Midbrain (tissue), 1 donor: Measurements from ENCODE around the gene CFAP97D1.
"Not testable (repeated sequence)": the region's sequence is repeated elsewhere in the genome, so short reads cannot be mapped to it uniquely, and the experiment has no call there.

Source experiments
- DNase-seq: peaks from one replicate; lab custom pipeline; 2025; lab: John Stamatoyannopoulos, UW

CFAP97D1 gene

DNA sequence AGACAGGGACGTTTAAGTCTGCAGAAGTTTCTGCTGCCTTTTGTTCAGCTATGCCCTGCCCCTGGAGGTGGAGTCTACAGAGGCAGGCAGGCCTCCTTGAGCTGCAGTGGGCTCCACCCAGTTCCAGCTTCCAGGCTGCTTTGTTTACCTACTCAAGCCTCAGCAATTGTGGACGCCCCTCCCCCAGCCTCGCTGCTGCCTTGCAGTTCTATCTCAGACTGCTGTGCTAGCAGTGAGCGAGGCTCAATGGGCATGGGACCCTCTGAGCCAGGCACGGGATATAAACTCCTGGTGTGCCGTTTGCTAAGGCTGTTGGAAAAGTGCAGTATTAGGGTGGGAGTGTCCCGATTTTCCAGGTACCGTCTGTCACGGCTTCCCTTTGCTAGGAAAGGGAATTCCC lies 17.8 kb downstream of the CFAP97D1 start:
- not testable (repeated sequence) for DNase-seq

GRCh38 chr17:43799047-43799446 lies 18.8 kb downstream of the CFAP97D1 start:
- DNase-seq = no peak

GRCh38 chr17:43800736-43801135 lies 20.5 kb downstream of the CFAP97D1 start:
- peak; percentile 29 for DNase-seq

- no peak for DNase-seq
Measured at GRCh38 chr17:43801844-43802243, 21.6 kb downstream of the CFAP97D1 start.

- DNase-seq = no peak
Measured at GRCh38 chr17:43803758-43804157, 23.5 kb downstream of the CFAP97D1 start.

DNA sequence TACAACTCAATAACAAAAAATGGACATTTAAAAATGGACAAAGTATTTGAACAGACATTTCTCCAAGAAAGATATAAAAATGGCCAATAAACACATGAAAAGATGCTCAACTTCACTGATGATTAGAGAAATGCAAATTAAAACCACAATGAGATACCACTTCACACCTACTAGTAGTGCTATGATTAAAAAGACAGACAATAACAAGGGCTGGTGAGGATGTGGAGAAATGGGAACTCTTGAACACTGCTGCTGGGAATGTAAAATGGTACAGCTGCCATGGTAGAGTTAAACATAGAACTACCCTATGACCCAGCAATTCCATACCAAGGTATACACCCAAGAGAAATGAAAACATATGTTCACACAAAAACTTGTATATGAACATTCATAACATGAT lies 24.9 kb downstream of the CFAP97D1 start:
- no peak for DNase-seq

GRCh38 chr17:43808076-43808475 lies 27.8 kb downstream of the CFAP97D1 start:
- DNase-seq = no peak

DNA sequence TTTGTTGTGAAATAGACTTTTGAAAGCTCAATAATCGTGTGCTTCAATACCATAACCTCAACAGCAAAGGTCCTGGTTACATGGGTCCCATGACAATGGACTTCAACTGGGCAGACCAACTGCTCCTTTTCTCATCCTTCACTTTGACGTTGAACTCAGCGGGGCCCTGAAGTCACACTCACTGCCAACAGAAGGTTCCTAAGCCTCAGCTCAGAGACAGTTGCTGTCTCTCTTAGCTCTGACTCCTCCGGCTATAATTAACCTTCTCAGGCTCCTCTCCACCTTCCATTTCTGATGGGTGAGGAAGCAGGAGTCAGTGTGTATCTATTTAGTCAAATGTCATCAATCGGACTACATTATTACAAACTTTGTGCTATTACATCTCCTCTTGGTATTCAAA lies 28.9 kb downstream of the CFAP97D1 start:
- DNase-seq = no peak

GRCh38 chr17:43810226-43810715 lies 30.0 kb downstream of the CFAP97D1 start:
- no peak for DNase-seq

DNA sequence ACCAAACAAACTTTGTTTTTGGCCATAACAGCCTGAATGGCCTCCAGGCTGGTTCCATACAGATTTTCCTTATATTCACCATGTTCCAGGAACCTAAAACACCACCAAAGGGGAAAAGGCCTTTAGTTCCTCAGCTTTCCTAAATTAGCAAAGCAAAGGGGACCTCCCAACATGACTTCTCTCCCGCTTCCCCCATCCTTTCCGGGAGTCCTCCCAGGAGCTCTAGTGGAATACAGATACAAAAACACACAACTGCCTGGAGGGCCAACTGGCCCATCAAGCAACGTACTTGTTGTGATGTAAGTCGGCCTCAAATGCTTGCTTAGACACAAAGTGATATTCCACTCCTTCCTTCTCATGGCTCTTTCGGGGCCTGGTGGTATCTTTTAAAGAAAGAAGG lies 30.6 kb downstream of the CFAP97D1 start:
- DNase-seq = no peak

DNA sequence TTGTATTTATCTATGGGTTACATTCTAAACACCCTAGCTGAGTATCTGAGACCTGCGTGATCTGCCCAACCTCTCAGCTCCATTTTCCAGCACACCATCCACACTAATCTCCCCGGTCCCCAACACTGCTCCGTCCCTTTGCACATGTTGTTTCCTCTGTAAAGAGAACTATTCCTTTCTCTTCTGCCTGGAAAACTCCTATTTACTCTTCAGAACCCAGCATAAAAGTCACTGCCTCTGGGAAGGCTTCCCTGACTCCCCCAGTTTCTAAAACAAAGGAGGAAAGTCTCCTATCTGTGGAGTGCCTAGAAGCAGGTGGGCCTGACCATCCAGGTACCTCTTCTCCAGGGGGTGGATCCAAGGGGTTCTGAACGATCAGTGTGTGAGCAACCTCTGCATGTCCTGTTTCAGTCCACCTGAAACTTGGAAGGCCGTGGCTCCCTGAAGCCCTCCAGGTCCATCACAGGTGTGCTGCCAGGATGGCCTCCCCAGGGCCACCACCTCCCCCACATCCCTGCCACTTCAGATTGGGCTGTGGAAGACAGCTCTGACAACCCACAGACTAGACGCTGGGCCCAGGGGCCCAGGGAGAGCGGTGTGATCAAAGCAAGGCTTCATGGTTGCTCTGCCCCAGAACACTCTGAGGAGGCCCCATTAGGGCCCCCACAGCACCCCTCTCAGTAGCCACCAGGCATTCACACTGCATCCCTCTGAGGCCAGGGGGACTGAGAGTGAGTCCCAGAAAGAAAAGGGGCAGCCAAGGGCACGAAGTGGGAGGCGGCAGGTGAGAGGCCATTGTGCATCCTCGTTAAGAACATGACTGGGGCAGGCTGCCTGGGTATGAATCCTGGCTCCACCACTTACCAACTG lies 32.4 kb downstream of the CFAP97D1 start:
- no peak for DNase-seq

DNA sequence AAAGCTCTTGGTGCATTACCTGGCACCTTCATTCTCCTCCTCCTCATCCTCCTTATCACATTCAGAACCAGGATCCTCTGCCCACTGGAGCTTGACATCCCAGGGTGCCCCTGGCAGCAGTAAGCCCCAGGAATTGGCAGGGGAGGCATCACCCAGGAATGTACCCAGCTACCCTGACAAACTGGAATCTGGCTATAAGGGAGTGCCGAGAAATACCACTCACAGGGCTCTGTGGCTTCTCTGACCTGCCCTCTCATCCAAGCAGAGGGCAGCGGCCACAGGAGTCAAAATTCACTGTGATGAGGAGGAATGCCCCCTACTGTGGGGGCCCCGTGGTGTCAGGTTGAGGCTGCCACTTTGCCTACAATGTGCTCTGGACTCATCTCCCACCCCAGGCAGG lies 33.2 kb downstream of the CFAP97D1 start:
- DNase-seq = no peak

DNA sequence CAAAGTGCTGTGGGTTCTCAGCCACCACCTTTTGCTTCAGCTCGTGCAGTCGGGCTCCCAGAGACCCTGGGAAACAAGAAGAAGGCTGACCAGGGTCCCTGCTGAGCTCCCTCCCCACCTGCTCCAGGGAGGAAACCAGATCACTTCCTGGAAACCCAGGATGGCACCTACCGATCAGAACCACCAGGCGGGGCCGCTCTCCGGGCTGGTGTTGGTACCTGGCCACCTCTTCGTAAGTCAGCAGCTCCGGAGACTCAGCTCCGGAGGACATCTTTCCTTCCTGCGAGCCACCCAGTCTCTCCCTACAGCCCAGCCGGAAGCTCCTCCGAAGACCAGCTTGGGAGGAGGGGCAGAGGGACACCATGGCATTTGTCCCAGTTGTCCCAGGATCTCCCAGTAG lies 33.8 kb downstream of the CFAP97D1 start:
- no peak for DNase-seq

GRCh38 chr17:43814714-43815113 lies 34.5 kb downstream of the CFAP97D1 start:
- no peak for DNase-seq

- DNase-seq = no peak
Measured at GRCh38 chr17:43816336-43817320, 36.4 kb downstream of the CFAP97D1 start.

- no peak for DNase-seq
Measured at GRCh38 chr17:43817826-43818225, 37.6 kb downstream of the CFAP97D1 start.

DNA sequence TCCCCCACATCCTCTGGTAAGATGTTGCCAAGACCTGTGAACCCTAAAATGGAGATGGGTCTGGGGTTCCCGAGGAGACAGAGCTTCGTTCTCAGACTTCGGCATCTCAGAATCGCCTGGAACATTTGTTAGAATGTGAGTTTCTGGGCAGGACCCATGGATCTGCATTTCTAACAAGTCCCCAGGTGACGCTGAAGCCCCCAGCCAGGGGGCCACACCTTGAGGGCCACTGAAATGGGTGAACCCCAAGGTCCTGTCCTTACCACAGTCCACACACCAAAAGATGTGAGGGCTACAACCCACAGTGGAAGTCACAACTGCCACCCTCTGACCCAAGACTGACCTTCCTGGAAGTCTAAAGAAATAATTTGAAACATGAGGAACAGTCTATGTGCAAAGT lies 38.7 kb downstream of the CFAP97D1 start:
- DNase-seq = no peak

DNA sequence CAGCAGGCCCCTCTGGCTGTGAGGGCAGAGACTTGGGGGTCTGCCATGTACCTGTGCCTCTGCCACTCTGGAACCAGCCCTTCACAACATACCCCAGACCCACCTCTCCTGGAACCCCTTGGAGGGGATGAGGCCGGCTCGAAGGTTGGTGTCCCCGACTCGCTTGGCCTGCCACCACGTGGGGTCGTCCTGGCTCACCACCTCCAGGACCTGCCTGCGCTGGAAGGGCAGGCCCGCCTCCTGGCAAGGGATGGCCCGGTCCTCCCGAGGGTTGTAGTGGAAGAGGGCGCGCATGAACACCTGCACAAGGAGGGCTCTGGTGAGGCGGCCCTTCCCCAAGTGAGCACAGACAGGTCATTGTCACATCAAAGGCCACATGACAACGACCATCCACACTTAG lies 40.5 kb downstream of the CFAP97D1 start:
- no peak for DNase-seq

- DNase-seq = no peak
Measured at GRCh38 chr17:43822570-43823190, 42.4 kb downstream of the CFAP97D1 start.

- no peak for DNase-seq
Measured at GRCh38 chr17:43823350-43824084, 43.3 kb downstream of the CFAP97D1 start.

GRCh38 chr17:43825567-43825966 lies 45.3 kb downstream of the CFAP97D1 start:
- DNase-seq = no peak
